HG03159 (cell line): ENCODE results near the gene ADAT1.
"Not testable (repeated sequence)": the region's sequence is repeated elsewhere in the genome, so short reads cannot be mapped to it uniquely, and the experiment has no call there.

Experiments used
- ATAC-seq: cut with Tn5 transposase; IDR thresholded peaks from one replicate; pipeline ENCODE4 v1.9.1; 2021; ENCODE audit warnings: mild to moderate bottlenecking, moderate library complexity; ENCODE audit not compliant: unreplicated experiment

ADAT1 gene

GRCh38 chr16:75621170-75621477 lies 2.0 kb downstream of the ADAT1 start:
- ATAC-seq, result no peak

GRCh38 chr16:75620326-75621169 lies 2.5 kb downstream of the ADAT1 start:
- no peak for ATAC-seq

GRCh38 chr16:75618780-75619179 lies 4.3 kb downstream of the ADAT1 start:
- no peak for ATAC-seq

GRCh38 chr16:75617121-75617520 lies 6.0 kb downstream of the ADAT1 start:
- no peak for ATAC-seq

- ATAC-seq, result no peak
These were observed 6.5 kb downstream of the ADAT1 start for GRCh38 chr16:75616521-75617010.

GRCh38 chr16:75615619-75616018 lies 7.5 kb downstream of the ADAT1 start:
- no peak for ATAC-seq

- ATAC-seq, result no peak
These were observed 8.8 kb downstream of the ADAT1 start for GRCh38 chr16:75614066-75614897.

- ATAC-seq, result no peak
These were observed 16.6 kb downstream of the ADAT1 start for GRCh38 chr16:75606507-75606906.

GRCh38 chr16:75603241-75603640 lies 19.8 kb downstream of the ADAT1 start:
- ATAC-seq, result no peak

GRCh38 chr16:75599452-75600277 lies 23.4 kb downstream of the ADAT1 start:
- ATAC-seq, result no peak

GRCh38 chr16:75593825-75594820 lies 29.0 kb downstream of the ADAT1 start:
- no peak for ATAC-seq

- ATAC-seq, result no peak
These were observed 29.8 kb downstream of the ADAT1 start for GRCh38 chr16:75593308-75593707.

- ATAC-seq, result not testable (repeated sequence)
These were observed 31.2 kb downstream of the ADAT1 start for GRCh38 chr16:75591927-75592326.

GRCh38 chr16:75590920-75591843 lies 31.9 kb downstream of the ADAT1 start:
- no peak for ATAC-seq

GRCh38 chr16:75589306-75589705 lies 33.8 kb downstream of the ADAT1 start:
- no peak for ATAC-seq

- no peak for ATAC-seq
These were observed 34.4 kb downstream of the ADAT1 start for GRCh38 chr16:75588716-75589115.

- ATAC-seq, result peak; percentile 61
These were observed 39.0 kb downstream of the ADAT1 start for GRCh38 chr16:75584108-75584507.

- ATAC-seq, result no peak
These were observed 43.7 kb downstream of the ADAT1 start for GRCh38 chr16:75579281-75579834.

- no peak for ATAC-seq
These were observed 44.4 kb downstream of the ADAT1 start for GRCh38 chr16:75578725-75579124.
